ENCODE measurements around the gene BHLHE41. TPM values are rescaled to one million over a fixed set of nuclear protein-coding genes. Genes with fewer than 3 reads are reported as not detected.

The BHLHE41 gene
- total and polyA plus RNA-seq, 9 of the 15 experiments (the other 6 are each of a cell fraction or from before 2014, with no cell fraction given), result not detected

DNA sequence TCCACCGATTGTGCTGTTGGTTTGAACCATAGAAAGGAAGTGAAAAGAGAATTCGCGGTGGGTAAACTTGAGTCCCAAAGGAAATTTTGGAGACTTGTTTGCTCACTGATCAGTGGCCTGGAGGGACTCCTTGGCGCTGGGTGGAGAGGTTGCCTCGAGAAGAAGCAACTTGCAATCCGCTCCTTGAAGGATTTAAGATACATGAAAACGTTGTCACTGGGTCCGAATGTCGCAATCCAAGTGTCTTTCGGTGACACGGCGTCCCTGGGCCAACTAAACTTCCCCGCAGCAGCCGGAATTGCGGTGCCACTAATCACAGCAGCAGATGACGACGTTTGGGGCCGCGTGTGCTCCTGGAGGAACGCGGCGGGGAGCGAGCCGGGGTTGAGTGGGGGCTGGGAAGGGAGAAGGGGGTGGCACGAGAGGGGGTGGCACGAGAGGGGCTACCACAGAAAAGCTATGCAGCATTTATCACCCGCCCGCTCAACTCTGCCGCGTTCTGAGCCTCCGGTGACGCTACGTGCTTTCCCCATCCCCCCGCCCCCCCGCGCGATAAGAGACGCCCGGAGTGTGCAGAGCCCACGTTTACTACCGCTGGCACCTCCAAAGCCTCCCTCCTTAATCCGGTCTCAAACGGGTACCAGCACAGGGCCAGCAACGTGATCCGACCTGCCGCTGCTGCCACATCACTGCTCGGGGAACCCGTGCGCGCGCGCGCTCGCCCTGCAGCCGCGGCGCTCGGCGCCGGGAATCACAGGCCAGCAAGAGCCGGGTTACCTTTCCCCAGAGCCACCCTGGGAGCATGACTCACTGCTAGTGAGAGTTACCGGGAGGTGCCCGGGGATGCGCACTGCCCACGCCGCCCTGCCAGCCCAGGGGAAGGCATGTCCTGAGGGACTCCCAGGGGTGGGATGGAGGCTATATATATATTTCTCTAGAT lies 833 bp upstream of the BHLHE41 start (continued):
- TF ChIP-seq, protein P1, sequence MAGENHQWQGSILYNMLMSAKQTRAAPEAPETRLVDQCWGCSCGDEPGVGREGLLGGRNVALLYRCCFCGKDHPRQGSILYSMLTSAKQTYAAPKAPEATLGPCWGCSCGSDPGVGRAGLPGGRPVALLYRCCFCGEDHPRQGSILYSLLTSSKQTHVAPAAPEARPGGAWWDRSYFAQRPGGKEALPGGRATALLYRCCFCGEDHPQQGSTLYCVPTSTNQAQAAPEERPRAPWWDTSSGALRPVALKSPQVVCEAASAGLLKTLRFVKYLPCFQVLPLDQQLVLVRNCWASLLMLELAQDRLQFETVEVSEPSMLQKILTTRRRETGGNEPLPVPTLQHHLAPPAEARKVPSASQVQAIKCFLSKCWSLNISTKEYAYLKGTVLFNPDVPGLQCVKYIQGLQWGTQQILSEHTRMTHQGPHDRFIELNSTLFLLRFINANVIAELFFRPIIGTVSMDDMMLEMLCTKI (IDR thresholded peaks at IDR 0.05; ENCODE audit: partially characterized antibody), result no peak
- TF ChIP-seq PTRF (tag; IDR thresholded peaks at IDR 0.05) (no peak), ZNF79 (CRISPR knock-in tag; IDR thresholded peaks at IDR 0.05; ENCODE audit: low read depth) (no peak), SP1 (CRISPR knock-in tag; IDR thresholded peaks at IDR 0.05) (no peak), ZNF583 (CRISPR knock-in tag; IDR thresholded peaks at IDR 0.05) (no peak), NRF1 (conservative IDR thresholded peaks at IDR 0.05 in 1 of 2, IDR thresholded peaks at IDR 0.05 in 1 of 2) (peak in 1 of 2 experiments; percentile 22; a peak in 1 of 4 replicates), ZNF165 (CRISPR knock-in tag; IDR thresholded peaks at IDR 0.05; ENCODE audit: borderline replicate concordance) (no peak), DIDO1 (tag; IDR thresholded peaks at IDR 0.05; ENCODE audit: low read depth) (no peak), VEZF1 (CRISPR knock-in tag; IDR thresholded peaks at IDR 0.05) (peak; percentile 53)
- TF ChIP-seq, protein P2, sequence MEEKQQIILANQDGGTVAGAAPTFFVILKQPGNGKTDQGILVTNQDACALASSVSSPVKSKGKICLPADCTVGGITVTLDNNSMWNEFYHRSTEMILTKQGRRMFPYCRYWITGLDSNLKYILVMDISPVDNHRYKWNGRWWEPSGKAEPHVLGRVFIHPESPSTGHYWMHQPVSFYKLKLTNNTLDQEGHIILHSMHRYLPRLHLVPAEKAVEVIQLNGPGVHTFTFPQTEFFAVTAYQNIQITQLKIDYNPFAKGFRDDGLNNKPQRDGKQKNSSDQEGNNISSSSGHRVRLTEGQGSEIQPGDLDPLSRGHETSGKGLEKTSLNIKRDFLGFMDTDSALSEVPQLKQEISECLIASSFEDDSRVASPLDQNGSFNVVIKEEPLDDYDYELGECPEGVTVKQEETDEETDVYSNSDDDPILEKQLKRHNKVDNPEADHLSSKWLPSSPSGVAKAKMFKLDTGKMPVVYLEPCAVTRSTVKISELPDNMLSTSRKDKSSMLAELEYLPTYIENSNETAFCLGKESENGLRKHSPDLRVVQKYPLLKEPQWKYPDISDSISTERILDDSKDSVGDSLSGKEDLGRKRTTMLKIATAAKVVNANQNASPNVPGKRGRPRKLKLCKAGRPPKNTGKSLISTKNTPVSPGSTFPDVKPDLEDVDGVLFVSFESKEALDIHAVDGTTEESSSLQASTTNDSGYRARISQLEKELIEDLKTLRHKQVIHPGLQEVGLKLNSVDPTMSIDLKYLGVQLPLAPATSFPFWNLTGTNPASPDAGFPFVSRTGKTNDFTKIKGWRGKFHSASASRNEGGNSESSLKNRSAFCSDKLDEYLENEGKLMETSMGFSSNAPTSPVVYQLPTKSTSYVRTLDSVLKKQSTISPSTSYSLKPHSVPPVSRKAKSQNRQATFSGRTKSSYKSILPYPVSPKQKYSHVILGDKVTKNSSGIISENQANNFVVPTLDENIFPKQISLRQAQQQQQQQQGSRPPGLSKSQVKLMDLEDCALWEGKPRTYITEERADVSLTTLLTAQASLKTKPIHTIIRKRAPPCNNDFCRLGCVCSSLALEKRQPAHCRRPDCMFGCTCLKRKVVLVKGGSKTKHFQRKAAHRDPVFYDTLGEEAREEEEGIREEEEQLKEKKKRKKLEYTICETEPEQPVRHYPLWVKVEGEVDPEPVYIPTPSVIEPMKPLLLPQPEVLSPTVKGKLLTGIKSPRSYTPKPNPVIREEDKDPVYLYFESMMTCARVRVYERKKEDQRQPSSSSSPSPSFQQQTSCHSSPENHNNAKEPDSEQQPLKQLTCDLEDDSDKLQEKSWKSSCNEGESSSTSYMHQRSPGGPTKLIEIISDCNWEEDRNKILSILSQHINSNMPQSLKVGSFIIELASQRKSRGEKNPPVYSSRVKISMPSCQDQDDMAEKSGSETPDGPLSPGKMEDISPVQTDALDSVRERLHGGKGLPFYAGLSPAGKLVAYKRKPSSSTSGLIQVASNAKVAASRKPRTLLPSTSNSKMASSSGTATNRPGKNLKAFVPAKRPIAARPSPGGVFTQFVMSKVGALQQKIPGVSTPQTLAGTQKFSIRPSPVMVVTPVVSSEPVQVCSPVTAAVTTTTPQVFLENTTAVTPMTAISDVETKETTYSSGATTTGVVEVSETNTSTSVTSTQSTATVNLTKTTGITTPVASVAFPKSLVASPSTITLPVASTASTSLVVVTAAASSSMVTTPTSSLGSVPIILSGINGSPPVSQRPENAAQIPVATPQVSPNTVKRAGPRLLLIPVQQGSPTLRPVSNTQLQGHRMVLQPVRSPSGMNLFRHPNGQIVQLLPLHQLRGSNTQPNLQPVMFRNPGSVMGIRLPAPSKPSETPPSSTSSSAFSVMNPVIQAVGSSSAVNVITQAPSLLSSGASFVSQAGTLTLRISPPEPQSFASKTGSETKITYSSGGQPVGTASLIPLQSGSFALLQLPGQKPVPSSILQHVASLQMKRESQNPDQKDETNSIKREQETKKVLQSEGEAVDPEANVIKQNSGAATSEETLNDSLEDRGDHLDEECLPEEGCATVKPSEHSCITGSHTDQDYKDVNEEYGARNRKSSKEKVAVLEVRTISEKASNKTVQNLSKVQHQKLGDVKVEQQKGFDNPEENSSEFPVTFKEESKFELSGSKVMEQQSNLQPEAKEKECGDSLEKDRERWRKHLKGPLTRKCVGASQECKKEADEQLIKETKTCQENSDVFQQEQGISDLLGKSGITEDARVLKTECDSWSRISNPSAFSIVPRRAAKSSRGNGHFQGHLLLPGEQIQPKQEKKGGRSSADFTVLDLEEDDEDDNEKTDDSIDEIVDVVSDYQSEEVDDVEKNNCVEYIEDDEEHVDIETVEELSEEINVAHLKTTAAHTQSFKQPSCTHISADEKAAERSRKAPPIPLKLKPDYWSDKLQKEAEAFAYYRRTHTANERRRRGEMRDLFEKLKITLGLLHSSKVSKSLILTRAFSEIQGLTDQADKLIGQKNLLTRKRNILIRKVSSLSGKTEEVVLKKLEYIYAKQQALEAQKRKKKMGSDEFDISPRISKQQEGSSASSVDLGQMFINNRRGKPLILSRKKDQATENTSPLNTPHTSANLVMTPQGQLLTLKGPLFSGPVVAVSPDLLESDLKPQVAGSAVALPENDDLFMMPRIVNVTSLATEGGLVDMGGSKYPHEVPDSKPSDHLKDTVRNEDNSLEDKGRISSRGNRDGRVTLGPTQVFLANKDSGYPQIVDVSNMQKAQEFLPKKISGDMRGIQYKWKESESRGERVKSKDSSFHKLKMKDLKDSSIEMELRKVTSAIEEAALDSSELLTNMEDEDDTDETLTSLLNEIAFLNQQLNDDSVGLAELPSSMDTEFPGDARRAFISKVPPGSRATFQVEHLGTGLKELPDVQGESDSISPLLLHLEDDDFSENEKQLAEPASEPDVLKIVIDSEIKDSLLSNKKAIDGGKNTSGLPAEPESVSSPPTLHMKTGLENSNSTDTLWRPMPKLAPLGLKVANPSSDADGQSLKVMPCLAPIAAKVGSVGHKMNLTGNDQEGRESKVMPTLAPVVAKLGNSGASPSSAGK (IDR thresholded peaks at IDR 0.05), result no peak
- TF ChIP-seq, protein P3, sequence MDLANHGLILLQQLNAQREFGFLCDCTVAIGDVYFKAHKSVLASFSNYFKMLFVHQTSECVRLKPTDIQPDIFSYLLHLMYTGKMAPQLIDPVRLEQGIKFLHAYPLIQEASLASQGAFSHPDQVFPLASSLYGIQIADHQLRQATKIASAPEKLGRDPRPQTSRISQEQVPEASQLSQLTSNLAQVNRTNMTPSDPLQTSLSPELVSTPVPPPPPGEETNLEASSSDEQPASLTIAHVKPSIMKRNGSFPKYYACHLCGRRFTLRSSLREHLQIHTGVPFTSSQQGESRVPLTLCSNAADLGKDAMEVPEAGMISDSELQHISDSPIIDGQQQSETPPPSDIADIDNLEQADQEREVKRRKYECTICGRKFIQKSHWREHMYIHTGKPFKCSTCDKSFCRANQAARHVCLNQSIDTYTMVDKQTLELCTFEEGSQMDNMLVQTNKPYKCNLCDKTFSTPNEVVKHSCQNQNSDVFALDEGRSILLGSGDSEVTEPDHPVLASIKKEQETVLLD (IDR thresholded peaks at IDR 0.05), result no peak

All from K562 (cell line).